ENCODE measurements around the gene PTPN3.

GRCh38 chr9:109329638-109330258, 168.4 kb downstream of the PTPN3 start:
- TF ChIP-seq POLR2A (IDR thresholded peaks at IDR 0.05; ENCODE audit: low read depth, low read length), result no peak
- no peak for TF ChIP-seq USF2 (IDR thresholded peaks at IDR 0.05; ENCODE audit: borderline replicate concordance, low read depth, low read length)
- TF ChIP-seq POLR2AphosphoS5 (IDR thresholded peaks at IDR 0.05; ENCODE audit: low read length), result no peak
- no peak for TF ChIP-seq CTCF (IDR thresholded peaks at IDR 0.05 in 2 of 3, conservative IDR thresholded peaks at IDR 0.05 in 1 of 3; ENCODE audit: control insufficient read depth in 2 of 3, extremely low read depth in 1 of 3, insufficient read depth in 1 of 3, low read depth in 3 of 3, low read length in 3 of 3)
- TF ChIP-seq MAX (IDR thresholded peaks at IDR 0.05; ENCODE audit: low read depth, low read length), result no peak
- no peak for TF ChIP-seq CHD4 (IDR thresholded peaks at IDR 0.05)
- TF ChIP-seq TCF12 (IDR thresholded peaks at IDR 0.05; ENCODE audit: low read depth, low read length), result no peak
- TF ChIP-seq ATF7 (IDR thresholded peaks at IDR 0.05; ENCODE audit: low read depth), result no peak
- TF ChIP-seq FOXK2 (IDR thresholded peaks at IDR 0.05), result no peak
- TF ChIP-seq TAF1 (IDR thresholded peaks at IDR 0.05; ENCODE audit: borderline replicate concordance, low read depth, low read length), result no peak
- TF ChIP-seq SRF (IDR thresholded peaks at IDR 0.05; ENCODE audit: low read depth in 2 of 2, low read length in 2 of 2), result no peak
- no peak for TF ChIP-seq EP300 (IDR thresholded peaks at IDR 0.05; ENCODE audit: borderline replicate concordance in 1 of 2, control insufficient read depth in 1 of 2, low read depth in 2 of 2, low read length in 2 of 2)
- TF ChIP-seq CUX1 (IDR thresholded peaks at IDR 0.05; ENCODE audit: insufficient replicate concordance, low read depth, low read length), result no peak

All from GM12878 (cell line).